Measurements from ENCODE around the gene PIANP. TPM values are rescaled to one million over a fixed set of nuclear protein-coding genes. Genes with fewer than 3 reads are reported as not detected.

PIANP gene
- total RNA-seq, 1 experiment from 2014 or later: 0.12 TPM

DNA sequence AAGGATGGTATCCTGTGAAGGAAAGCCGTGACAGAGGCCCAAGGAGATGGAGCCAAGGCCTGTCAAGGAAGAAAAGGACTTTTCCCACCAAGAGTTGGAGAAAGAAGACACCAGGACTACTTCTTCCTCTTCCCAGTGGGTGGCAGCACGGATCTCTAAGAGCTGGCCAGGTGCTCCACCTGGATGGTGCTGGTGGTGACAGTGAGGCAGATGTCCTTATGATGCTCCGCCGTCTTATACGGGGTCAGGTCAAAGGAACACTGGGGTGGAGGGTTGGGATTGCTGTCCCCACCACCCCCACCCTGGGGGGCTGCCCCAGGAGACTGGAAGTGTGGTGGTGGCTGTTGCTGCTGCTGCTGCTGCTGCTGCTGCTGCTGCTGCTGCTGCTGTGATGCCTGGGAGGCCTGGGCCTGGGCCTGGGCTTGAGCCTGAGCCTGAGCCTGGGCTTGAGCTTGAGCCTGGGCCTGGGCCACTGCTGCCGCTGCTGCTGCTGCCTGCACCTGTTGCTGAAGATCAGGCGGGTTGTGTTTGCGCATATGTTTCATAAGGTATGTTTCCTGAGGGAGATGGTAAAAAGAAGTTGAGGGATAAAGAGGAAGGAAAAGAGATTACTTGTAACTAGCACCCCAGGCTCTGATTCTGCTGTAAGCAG is 32.9 kb downstream of the PIANP start:
- no peak for DNase-seq (ENCODE audit: low read depth)

DNA sequence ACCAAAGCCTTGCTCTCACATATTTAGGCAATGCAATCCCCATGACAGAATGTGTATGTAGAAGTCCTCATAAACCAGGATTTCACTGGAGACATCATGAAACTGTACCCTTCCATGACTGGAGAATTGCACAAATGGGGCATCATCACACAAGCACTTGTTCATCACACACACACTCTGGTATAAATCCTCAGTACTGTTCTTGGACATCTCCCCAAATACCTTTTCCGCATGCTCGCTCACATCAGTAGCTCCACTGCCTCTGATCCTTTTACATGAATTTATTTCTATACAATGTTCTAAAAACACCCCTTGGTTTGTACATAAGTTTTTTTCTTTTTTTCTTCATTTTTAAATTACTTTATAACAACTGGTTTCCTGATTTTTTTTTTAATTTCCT is 34.4 kb downstream of the PIANP start:
- no peak for DNase-seq (ENCODE audit: low read depth)

GRCh38 chr12:6664902-6665301 is 35.7 kb downstream of the PIANP start:
- no peak for DNase-seq (ENCODE audit: low read depth)

GRCh38 chr12:6662906-6663742 is 37.5 kb downstream of the PIANP start, which contains the start of gene ING4:
ING4 (minus strand) TSS chr12:6663119; CDS start chr12:6663101, 18 bp downstream.
- peak; percentile 99 for DNase-seq (ENCODE audit: low read depth)

GRCh38 chr12:6662602-6662905 is 38.1 kb downstream of the PIANP start:
- no peak for DNase-seq (ENCODE audit: low read depth)

GRCh38 chr12:6653987-6654386 is 46.6 kb downstream of the PIANP start:
- DNase-seq (ENCODE audit: low read depth): no peak

- DNase-seq (ENCODE audit: low read depth): no peak
These were observed 47.3 kb downstream of the PIANP start for GRCh38 chr12:6653342-6653741.

GRCh38 chr12:6652391-6652790 is 48.2 kb downstream of the PIANP start:
- no peak for DNase-seq (ENCODE audit: low read depth)

- DNase-seq (ENCODE audit: low read depth): no peak
These were observed 49.8 kb downstream of the PIANP start for GRCh38 chr12:6650832-6651231.

DNA sequence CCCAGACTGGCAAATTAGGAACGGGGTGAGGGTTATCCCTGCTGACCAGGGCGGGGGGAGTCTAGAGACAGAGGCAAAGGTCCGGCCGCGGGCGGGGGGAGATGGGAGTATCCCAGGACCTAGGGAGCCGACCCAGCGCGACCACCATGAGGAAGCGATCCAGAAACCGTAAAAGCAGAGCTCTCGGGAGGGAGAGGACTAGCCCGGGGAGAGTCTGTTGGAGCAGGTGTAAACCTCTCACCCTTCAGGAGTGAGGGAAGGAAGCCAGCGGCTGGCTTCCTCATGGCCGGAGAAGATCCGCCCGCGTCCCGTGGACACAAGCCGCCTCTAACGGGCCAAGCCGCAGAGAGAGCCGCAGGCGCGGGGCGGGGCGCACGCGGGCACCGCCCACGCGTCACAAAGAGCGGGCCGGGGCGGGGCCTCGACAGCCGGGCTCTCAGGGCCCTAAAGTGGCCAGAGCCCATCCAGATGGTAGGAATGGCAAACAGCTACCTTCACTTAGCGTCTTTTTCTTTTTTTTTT is 53.5 kb downstream of the PIANP start, which contains the start of gene ACRBP:
Gene ACRBP, minus strand, starts transcription at position 350 of the 522 bp plus-strand sequence. Its CDS starts 66 bp downstream, at position 284.
- peak; percentile 59 for DNase-seq (ENCODE audit: low read depth)

- DNase-seq (ENCODE audit: low read depth): no peak
These were observed 54.1 kb downstream of the PIANP start for GRCh38 chr12:6646276-6647082.

DNA sequence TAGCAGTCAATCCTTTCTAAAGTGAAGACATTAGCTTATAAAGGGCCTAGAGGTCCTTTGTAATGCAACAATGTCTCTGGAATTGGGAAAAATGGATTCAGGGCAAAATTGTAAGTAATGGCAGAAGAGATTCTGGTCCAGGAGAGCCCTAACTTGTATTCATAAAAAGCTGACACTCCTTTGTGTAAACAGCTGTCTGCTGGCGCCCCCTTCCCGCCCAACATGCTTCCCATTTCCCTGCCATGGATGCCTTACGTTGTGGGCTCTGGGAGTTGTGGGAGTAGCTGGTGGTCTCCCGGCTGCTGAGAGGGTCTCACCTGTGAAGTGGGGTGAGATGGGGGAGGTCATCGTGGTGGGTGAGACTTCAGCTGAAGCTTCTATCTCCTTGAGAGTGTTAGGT is 55.7 kb downstream of the PIANP start:
- DNase-seq (ENCODE audit: low read depth): no peak

DNA sequence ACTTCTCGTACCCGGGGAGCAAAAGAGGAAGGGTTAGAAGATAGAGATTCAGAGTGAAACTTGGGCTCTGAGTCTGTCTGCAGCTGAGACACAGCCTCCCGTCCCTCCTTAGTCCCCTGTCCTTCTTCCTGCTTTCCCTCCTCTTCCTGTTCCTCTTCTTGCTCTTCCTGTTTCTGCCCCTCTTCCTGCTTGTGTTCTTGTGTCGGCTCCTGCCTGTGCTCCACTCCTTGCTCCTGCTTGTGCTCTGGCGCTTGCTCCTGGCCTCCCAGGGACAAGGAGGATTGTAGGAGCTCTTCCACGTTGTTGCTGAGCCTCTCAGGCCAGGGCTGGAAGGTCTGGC is 56.4 kb downstream of the PIANP start:
- DNase-seq (ENCODE audit: low read depth): no peak

Other genes with a start within 250 kb of the PIANP start
- 15.4 and 18.9 TPM in 2 replicates for gene TAPBPL, start 248.8 kb downstream of the PIANP start, total RNA-seq (2014; rRNA removed; shearing (Covaris generic))
- gene VAMP1, start 230.1 kb downstream of the PIANP start, total RNA-seq (2014; rRNA removed; shearing (Covaris generic)): 3.1 and 4.1 TPM in 2 replicates
- gene MRPL51, start 207.6 kb downstream of the PIANP start, total RNA-seq (2014; rRNA removed; shearing (Covaris generic)): 184 and 197 TPM in 2 replicates
- gene NCAPD2, start 206.7 kb downstream of the PIANP start, total RNA-seq (2014; rRNA removed; shearing (Covaris generic)): 92.1 and 106 TPM in 2 replicates
- gene GAPDH, start 166.3 kb downstream of the PIANP start, total RNA-seq (2014; rRNA removed; shearing (Covaris generic)): 8,506 and 8,626 TPM in 2 replicates
- 5.8 and 8.6 TPM in 2 replicates for gene IFFO1, start 144.8 kb downstream of the PIANP start, total RNA-seq (2014; rRNA removed; shearing (Covaris generic))
- 14.2 and 17.8 TPM in 2 replicates for gene NOP2, start 132.5 kb downstream of the PIANP start, total RNA-seq (2014; rRNA removed; shearing (Covaris generic))
- gene CHD4, start 93.4 kb downstream of the PIANP start, total RNA-seq (2014; rRNA removed; shearing (Covaris generic)): 167 and 180 TPM in 2 replicates
- not detected in 2 replicates for gene LPAR5, start 64.9 kb downstream of the PIANP start, total RNA-seq (2014; rRNA removed; shearing (Covaris generic))
- gene ACRBP, start 53.4 kb downstream of the PIANP start, total RNA-seq (2014; rRNA removed; shearing (Covaris generic)): 0.48 TPM in 1 of 2 replicates, not detected in the other
- gene ING4, start 37.7 kb downstream of the PIANP start, total RNA-seq (2014; rRNA removed; shearing (Covaris generic)): 32.7 and 33.3 TPM in 2 replicates
- gene ZNF384, start 11.4 kb downstream of the PIANP start, total RNA-seq (2014; rRNA removed; shearing (Covaris generic)): 13.7 and 18.0 TPM in 2 replicates
- 61.0 and 63.3 TPM in 2 replicates for gene COPS7A, start 23.2 kb upstream of the PIANP start, total RNA-seq (2014; rRNA removed; shearing (Covaris generic))
- 178 and 215 TPM in 2 replicates for gene MLF2, start 52.3 kb upstream of the PIANP start, total RNA-seq (2014; rRNA removed; shearing (Covaris generic))
- 126 and 151 TPM in 2 replicates for gene PTMS, start 65.5 kb upstream of the PIANP start, total RNA-seq (2014; rRNA removed; shearing (Covaris generic))
- 0.10 and 0.12 TPM in 2 replicates for gene LAG3, start 71.7 kb upstream of the PIANP start, total RNA-seq (2014; rRNA removed; shearing (Covaris generic))
- gene CD4, start 88.7 kb upstream of the PIANP start, total RNA-seq (2014; rRNA removed; shearing (Covaris generic)): 3.5 and 5.4 TPM in 2 replicates
- gene GPR162, start 121.0 kb upstream of the PIANP start, total RNA-seq (2014; rRNA removed; shearing (Covaris generic)): 1.8 and 2.5 TPM in 2 replicates
- 26.9 and 27.3 TPM in 2 replicates for gene P3H3, start 127.6 kb upstream of the PIANP start, total RNA-seq (2014; rRNA removed; shearing (Covaris generic))
- 0.10 and 0.72 TPM in 2 replicates for gene GNB3, start 140.1 kb upstream of the PIANP start, total RNA-seq (2014; rRNA removed; shearing (Covaris generic))
- 171 and 198 TPM in 2 replicates for gene CDCA3, start 150.5 kb upstream of the PIANP start, total RNA-seq (2014; rRNA removed; shearing (Covaris generic))
- gene USP5, start 151.3 kb upstream of the PIANP start, total RNA-seq (2014; rRNA removed; shearing (Covaris generic)): 61.4 and 62.7 TPM in 2 replicates
- gene TPI1, start 166.7 kb upstream of the PIANP start, total RNA-seq (2014; rRNA removed; shearing (Covaris generic)): 2,274 and 2,388 TPM in 2 replicates
- gene SPSB2, start 172.5 kb upstream of the PIANP start, total RNA-seq (2014; rRNA removed; shearing (Covaris generic)): 3.5 and 4.2 TPM in 2 replicates
- 4.9 and 5.4 TPM in 2 replicates for gene LRRC23, start 204.0 kb upstream of the PIANP start, total RNA-seq (2014; rRNA removed; shearing (Covaris generic))
- 28.6 and 29.0 TPM in 2 replicates for gene ENO2, start 213.8 kb upstream of the PIANP start, total RNA-seq (2014; rRNA removed; shearing (Covaris generic))
- gene ATN1, start 227.1 kb upstream of the PIANP start, total RNA-seq (2014; rRNA removed; shearing (Covaris generic)): 3.8 and 6.1 TPM in 2 replicates
- gene RNU7-1, start 243.0 kb upstream of the PIANP start, total RNA-seq (2014; rRNA removed; shearing (Covaris generic)): not detected in 2 replicates
- 245 and 274 TPM in 2 replicates for gene C12orf57, start 243.2 kb upstream of the PIANP start, total RNA-seq (2014; rRNA removed; shearing (Covaris generic))